Middle frontal gyrus (tissue), 1 donor: Measurements from ENCODE around the gene LRFN2.

Source experiments
- DNase-seq: peaks from one replicate; pipeline ENCODE4 v3.0.0-alpha.2; 2015; ENCODE audit warnings: low spot score; ENCODE audit errors: extremely low spot score

Gene LRFN2

GRCh38 chr6:40380271-40380670 is 206.9 kb downstream of the LRFN2 start:
- no peak for DNase-seq

- DNase-seq = no peak
Measured at GRCh38 chr6:40379811-40380210, 207.4 kb downstream of the LRFN2 start.

- no peak for DNase-seq
Measured at GRCh38 chr6:40378725-40379074, 208.5 kb downstream of the LRFN2 start.

DNA sequence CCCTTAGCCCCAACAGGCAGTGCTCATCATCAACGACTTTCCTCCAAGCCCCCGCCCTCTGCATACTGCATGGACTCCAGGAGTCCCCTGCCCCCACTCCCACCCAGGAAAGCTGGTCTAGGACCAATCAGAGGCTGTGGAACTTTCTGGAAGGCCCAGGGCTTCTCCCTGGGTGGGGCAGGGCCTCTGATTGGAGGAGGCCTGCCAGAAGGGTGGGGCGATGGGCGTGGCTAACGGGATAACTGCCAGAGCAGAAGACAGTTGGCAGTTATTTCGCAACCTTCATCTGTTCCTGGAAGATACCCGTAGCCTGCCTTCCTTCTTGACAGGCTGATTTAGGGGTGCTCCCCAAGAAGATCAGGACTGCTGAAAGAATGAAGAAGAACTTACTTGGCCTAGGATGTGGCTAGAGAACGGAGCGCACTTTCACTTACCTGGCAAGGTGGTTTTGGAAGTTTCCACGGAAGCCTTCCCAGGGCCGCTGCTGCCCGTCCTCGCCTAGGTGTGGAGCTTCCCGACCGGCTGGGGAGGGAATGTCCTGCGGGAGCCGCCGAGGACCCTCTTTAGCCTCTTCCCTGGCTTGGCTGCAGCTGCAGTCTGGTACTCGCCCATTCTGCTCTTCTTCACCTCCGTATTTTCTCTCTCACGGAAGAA is 209.0 kb downstream of the LRFN2 start:
- no peak for DNase-seq

DNA sequence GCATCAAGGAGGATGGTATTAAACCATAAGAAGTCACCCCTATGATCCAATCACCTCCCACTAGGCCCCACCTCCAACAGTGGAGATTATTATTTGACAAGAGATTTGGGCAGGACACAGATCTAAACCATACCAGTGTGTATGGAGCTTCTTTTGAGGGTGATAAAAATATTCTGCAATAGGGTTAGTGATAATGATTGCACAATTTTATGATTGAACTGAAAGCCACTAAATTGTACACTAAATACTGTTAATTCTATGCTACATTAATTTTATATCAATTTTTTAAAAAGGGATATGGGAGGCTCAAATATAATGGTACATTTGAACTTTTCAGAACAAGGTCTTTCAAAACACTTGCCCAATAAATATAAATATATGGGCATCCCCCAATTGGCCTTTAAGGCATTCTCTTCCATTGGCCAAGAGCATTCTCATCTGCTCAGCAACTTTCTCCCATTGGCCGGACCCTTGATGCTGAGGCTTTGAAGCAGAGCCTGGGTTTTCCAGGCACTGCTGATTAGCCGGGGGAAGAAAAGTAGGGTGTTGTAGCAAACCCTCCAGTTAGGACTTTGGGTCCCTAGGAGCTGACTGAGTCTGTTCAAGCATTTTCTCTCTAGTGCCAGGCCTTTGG is 209.9 kb downstream of the LRFN2 start:
- no peak for DNase-seq

- no peak for DNase-seq
Measured at GRCh38 chr6:40376113-40376650, 211.0 kb downstream of the LRFN2 start.

GRCh38 chr6:40373267-40373666 is 213.9 kb downstream of the LRFN2 start:
- DNase-seq = no peak

- no peak for DNase-seq
Measured at GRCh38 chr6:40371621-40372020, 215.5 kb downstream of the LRFN2 start.

GRCh38 chr6:40371095-40371494 is 216.1 kb downstream of the LRFN2 start:
- no peak for DNase-seq

DNA sequence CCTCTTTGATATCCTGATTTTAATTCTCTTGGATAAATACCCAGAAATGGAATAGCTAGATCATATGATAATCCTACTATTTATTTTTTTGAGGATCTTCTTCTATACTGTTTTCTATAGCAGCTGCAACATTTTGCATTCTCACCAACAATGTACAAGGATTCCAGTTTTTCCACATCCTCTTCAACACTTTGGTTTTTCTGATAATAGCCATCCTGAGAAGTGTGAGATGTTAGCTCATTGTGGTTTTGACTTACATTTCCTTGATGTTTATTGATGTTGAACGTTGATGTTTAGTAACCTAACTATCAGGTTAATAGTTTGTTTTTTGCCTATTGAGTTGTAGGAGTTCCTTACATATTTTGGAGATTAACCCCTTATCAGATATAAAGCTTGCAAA is 217.3 kb downstream of the LRFN2 start:
- no peak for DNase-seq

GRCh38 chr6:40369042-40369441 is 218.1 kb downstream of the LRFN2 start:
- DNase-seq = no peak

DNA sequence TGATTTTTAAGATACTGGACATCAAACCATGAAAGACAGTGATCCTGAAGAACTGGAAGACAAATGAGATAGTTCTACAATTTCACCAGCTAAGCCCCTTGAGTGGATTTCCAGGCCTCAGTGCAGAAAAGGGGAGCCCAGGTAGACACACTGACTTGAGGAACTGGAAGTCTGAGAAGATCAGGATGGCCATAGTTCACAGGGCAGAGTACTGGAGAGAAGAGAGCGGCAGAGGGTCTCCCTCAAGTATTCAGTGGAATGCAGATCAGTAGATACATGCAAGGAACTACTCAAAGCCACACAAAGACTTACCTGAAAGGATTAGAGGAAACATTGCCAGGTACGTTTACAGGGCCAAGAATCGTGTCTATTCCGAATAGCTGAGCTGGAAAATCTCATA is 224.3 kb downstream of the LRFN2 start:
- DNase-seq = no peak

- DNase-seq = no peak
Measured at GRCh38 chr6:40359808-40360207, 227.4 kb downstream of the LRFN2 start.

- DNase-seq = no peak
Measured at GRCh38 chr6:40358473-40359460, 228.4 kb downstream of the LRFN2 start.

DNA sequence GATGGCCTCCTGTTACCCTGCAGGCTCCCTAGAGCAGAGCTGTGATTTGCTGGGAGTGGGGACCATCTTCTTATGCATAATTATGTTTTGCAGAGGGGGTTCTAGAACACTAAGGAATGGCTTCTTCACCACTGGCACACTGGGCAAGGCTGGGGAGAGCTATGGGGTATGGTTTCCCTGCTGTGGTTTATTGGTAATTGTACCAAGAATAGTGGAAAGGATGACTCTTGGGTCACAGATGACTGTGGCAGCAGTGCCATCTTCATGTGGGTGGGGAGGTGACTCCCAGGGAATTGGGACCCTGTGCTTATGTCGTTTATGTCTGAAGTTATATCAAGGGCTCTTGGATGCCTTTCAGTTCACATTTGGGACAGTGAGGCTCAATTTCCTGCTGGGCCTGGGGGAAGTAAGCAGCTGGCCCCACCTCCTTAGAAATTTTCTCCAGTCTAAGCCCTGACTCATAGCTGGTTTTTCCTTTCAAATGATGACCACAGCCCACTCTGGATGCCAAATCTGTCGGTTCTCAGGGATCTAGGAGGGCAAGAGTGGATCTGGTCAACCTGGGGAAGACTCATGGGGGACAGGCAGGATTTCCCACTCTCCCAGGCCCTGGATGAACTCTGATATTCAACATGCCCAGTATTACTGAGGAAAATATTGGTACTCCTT is 230.8 kb downstream of the LRFN2 start:
- DNase-seq = no peak

GRCh38 chr6:40355532-40355931 is 231.6 kb downstream of the LRFN2 start:
- DNase-seq = no peak

- no peak for DNase-seq
Measured at GRCh38 chr6:40355066-40355465, 232.1 kb downstream of the LRFN2 start.

- DNase-seq = no peak
Measured at GRCh38 chr6:40353967-40354452, 233.2 kb downstream of the LRFN2 start.

DNA sequence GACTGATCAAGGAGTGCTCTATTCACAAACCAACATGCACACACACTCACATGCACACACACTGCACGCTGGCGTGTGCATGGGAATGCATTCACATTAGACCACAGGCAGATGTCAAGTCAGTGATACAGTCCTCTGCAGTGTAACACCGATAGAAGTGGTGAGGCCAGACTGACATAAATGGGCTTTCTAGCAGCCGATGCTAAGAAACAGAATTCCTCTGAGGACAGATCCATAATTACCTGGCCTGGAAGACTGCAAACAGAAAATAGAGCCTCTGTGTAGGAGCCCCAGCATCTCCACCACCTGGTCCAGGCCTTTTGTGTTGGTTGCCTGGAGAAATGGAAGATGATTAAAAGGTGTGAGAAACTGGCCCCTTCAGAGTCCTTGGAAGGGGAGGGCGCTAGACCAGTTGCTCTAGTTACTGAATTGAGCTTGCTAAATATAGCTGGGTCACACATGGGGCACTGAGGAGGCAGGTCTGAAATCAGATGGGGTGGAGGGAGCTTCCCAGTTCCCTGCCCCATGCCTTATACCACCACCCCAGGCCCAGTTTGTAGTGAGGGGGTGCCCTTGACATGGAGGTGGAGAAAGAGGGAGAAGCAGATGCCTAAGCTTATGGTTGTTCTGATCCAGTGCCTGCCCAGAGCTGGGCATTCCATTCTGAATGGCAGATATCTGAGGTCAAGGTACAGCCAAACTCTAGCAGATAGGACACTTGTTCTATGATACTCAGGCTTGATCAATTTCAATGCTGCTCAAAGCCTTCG is 233.8 kb downstream of the LRFN2 start:
- DNase-seq = no peak

DNA sequence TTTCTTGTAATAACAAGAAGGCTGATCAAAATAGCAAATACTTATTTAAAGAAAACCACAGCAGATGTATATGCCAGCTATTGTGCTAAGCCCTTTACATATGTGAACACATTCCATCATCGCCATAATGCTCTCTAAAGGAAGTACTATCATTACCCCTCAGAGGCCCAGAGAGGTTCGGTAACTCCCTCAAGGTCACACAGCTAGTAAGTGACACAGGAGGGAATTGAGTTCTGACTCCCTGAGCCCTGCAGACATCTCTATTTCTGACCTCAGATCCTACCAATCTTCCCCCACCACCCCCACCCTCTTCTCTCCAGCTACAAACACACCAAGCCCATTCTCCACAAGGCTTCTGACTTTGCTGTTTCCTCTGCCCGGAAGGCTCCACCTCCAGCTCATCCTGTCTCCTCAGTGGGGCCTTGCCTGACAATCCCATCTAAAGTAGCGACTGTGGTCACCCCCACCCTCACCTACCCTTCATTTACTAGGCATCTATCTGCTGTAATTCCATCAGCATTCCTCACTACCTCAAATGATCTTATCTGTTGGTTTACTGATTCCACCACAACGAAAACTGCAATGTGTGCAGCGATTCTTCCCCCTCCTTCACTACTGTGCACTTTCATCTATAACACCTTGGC is 234.5 kb downstream of the LRFN2 start:
- DNase-seq = no peak
